ENCODE results near the gene NIPSNAP2.
"Not testable (repeated sequence)": the region's sequence is repeated elsewhere in the genome, so short reads cannot be mapped to it uniquely, and the experiment has no call there.

Gene NIPSNAP2

GRCh38 chr7:56047446-56048116 lies 83.2 kb downstream of the NIPSNAP2 start:
- not testable (repeated sequence) for DNase-seq

- DNase-seq: no peak
Observed at GRCh38 chr7:56048245-56048644, 83.9 kb downstream of the NIPSNAP2 start.

GRCh38 chr7:56048763-56049162 lies 84.4 kb downstream of the NIPSNAP2 start:
- DNase-seq: not testable (repeated sequence)

All from fibroblast of skin of scalp (primary cell).